Fibroblast of the conjunctiva (primary cell): ENCODE results near the gene C10orf53.
"Not testable (repeated sequence)": the region's sequence is repeated elsewhere in the genome, so short reads cannot be mapped to it uniquely, and the experiment has no call there.

Experiments
- DNase-seq: peaks from one replicate; pipeline ENCODE4 v3.0.0-alpha.2; 2010; ENCODE audit warnings: low read depth

C10orf53 gene

DNA sequence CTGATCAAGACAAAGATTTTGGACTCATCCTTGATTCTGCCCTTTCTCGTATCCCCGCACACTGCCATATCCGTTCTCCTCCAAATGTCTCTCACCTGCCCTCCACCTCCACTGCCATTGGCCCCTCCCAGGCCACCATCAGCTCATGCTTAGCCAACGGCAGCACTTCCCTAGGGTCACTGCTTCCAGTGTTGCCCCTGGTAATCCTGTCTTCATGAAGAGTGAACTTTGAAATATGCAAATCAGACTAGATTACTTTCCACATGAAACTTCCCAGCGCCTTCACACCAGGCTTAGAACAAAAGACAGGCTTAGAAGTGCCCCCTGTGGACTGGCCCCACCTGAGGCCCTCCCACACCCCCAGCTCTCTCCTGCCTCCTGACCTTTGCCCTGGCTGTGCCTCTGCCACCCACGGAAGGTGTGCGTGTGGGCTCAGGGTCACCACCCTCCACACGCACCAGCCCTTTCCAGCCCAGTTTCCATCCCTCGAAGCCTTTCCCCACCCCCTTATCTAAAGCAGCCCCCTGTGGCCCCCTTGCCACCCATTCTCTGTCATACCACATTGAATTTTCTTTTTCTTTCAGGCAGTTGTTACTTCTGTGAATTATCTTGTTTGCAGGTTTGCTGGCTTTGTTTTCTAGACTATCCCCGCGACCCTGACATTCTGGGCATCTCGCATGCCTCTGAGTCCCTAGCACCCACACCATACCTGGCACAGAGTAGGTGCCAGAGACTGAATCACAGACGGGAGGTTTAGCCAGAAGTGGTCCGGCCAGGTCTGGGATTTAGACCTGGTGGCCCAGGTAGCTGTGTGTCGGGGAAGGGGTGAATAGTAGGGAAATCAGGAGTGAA, 26.8 kb upstream of the C10orf53 start:
- DNase-seq, result no peak

DNA sequence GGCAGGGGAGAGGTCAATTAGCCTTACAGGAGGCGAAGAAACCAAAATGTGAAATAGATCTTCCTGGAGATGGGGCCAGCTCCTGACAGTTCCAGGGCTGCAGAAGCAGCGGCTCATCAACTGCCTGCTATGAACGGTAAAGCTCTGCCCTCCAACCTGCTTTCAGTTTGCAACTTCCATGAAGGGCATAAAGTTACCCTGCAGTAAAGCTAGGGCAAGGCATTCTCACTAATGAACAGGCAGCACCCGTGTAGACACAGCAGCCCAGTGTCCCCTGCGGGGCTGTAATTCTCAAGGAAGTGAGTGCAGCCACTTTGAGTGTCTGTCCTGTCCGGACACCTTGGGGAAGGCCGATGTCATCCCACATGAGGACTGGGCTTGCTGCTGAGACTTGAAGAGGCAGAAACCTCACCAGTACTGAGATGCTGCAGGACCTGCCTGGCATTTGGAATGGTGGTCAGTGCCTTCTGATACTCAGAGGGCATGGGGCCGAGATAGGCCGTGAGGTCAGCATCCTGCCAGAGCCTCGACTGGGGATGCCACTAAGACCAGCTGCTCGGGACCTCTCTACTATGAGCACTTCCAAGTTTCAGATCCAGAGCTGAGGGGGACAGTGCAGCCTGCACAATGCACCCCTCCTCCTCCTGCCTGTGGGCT, 26.1 kb upstream of the C10orf53 start:
- DNase-seq, result no peak

DNA sequence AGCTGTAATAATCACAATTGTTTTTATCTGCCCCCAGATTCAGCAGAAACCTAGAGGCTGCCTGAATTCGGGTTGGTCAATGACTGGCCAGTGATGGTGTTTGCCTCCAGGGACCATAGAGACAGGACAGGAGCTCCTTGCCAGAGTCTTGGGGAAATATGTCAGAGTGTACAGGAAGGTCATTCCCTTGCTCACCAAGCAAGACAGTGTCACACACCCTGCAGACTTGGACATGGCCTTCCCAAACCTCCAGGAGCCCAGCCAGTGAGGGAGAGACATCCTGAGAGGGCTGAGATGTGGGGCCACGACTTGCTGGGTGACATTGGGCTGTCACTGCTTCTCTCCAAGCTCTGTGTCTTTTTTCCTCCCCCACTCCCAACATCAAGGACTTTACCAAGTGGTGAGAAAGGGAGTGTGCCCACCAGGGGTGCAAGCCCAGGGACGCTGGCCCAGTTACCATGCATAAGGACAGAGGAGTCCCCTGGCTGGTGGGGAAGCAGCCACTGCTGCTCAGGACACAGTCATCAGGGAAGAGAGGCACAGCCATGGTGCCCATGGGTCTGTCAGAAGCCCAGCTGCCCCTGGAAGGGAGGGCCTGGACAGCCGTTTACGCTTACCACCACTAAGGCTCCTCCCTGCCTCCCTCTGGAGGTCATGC, 25.3 kb upstream of the C10orf53 start:
- DNase-seq, result no peak

DNA sequence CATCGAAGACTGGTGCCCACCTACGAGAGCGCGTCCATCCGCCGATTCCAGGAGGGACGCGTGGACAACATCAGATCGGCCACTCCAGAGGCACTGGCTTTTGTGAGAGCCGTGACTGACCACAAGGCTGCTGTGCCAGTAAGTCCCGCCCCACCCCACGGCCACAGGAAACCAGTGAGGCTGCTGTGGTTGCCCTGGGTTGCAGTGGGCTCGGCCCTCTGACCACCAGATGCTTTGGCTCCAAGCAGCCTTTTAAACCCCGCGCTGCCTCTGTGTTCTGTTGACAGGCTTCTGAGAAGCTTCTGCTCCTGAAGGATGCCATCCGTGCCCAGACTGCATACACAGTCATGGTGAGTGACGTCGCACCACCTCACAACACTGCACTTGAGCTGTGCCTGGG, 24.4 kb upstream of the C10orf53 start:
- no peak for DNase-seq

DNA sequence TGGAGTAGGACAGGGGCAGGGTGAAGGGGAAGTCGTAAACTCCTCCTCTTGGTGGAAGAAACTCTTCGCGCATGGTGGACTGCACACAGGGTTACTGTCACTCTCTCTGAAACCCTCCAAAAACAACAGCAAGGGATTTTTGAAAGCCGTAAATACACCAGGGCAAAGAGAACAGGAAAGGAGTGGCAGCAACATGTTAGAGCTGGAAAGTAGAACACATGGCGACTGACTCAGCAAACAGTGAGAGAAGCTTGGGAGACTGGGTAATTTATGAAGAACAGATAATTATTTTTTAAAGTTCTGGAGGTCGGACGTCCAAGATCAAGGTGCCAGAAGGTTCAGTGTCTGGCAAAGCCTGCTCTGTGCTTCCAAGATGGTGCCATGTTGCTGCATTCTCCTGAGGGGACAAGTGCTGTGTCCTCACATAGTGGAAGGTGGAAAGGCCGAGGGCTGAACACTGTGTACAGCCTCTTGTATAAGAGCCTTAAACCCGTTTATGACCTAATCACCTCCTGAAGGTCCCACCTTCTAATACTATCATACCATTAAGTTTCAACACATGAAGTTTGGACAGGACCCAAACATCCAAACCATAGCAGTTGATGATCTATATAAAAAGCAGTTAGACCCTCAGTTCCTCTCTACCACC, 22.5 kb upstream of the C10orf53 start:
- no peak for DNase-seq

DNA sequence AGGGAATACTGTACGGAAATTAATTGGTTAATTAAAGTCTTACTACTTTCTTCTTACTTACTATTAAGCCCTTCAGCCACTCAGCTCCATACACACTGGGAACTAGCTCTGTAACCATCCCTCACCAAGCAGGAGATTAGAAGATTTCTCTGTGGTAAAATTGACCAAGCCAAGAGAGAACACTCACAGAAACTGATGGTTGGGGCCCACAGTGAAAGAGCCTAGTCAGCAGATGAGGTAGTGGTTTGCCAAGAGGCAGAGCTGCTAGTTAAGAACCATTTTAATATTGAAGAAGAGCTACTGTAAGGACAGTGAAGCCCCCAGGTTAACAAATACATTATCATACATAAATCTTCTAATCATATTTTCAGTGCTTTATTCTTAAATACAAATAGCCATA, 21.8 kb upstream of the C10orf53 start:
- DNase-seq, result no peak

DNA sequence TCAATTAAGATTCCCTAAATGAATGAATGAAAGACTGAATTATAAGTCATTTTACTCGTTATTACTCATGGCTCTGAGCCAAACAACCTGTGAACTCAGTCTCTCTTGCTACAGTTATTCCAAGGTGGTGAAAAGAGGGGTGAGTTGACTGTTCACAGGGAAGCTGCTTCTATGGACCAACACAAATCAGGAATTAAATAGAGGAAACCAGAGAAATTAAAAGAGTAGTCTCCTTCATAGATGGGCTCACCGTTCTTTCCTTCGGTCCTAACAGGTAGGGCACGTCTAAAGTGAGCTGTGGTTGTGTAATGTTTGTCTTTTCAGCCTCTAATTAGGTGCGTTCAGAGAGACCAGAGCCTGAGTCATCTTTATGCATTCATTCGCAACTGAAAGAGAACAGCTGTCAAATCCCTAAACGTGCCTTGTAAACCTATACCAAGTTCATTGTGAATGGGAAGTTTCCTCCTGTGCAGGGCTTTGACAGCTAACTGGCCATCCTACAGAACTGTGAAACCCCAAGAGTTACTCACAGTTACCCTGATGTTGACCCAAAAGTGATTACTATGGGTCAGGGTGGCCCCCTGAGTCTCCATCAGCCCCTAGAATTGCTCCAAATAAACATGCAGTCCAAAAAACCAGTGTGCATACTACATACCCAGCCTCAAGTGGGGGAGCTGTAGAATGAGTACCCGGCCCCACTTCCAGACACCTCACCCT, 18.2 kb upstream of the C10orf53 start:
- DNase-seq, result no peak

DNA sequence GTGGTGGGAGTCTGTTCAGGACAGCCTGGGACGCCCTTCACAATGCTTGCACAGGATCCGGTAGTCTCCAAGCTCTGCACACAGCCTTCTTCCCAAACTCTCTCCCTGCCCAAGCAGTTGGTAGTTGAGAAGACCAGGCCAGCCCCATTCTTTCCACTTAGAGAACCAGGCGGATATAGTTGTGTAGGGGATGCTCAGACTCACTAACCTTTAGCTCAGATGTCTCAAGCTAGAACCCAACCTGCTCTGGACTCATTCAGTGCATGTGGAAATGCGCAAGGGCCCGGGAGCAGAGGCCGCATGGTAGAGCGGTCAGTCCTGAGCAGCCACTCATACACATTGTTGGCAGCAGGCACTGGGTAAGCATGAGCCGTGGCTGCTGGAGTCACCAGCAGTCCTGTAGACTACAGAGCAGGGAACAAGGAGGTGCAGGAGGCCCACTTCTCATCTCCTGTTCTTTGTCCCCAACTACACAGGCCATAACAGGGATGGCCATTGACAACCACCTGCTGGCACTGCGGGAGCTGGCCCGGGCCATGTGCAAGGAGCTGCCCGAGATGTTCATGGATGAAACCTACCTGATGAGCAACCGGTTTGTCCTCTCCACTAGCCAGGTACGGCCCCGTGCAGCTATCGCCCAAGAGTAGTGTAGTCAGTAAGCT, 17.2 kb upstream of the C10orf53 start:
- DNase-seq, result no peak

DNA sequence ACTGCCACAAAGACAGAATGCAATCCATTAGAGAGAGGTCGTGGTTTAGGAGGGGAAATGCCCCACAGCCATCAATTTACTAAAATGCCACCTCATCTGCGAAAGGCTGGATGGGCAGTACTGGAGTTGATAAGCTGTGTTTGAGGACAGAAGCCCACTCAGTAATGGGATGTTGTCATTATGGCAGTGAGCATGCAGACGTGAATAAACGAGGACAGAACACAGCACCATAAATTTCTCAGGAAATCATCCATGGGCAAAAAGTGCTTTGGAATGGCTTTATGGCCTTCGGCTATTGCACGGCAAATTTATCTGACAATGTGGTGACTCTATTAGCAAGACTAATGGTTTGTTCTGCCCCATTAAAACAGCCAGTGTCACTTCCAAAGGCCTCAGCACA, 15.9 kb upstream of the C10orf53 start:
- no peak for DNase-seq

DNA sequence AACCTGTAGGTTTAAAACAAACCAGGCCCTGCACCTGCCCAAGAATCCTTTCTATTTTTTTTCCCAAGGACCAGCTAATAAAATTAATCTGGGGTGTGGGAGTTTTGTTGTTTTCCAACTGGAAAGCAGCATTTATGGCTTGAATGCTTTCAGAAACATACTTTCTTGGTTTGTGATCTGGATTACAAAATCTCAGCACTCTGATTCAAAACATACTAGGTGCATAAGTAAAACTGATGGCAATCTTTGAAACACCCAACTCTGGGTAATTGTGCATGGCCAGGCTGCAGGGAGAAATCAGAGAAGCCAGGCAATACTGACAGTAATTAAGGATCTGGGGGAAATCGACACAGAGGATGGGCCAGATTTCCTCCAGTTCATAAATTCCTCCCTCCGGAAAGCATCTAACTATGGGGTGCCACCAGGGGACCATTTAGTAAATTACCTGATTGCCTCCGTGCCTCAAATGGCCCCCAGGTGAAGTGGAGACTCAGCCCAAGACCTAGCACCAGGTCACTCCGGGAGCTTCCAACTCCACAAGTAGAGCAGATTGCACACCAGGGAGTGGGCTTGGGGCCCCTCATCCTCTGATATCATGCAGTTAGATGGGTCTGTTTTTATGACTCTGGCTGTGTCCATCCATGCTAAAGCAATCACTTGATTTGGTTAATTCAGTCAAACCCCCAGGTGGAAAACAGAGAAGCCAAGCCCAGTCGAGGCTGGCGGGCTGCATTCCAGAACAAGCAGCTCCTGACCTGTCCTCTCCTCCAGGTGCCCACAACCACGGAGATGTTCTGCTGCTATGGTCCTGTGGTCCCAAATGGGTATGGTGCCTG, 15.2 kb upstream of the C10orf53 start:
- DNase-seq, result no peak

DNA sequence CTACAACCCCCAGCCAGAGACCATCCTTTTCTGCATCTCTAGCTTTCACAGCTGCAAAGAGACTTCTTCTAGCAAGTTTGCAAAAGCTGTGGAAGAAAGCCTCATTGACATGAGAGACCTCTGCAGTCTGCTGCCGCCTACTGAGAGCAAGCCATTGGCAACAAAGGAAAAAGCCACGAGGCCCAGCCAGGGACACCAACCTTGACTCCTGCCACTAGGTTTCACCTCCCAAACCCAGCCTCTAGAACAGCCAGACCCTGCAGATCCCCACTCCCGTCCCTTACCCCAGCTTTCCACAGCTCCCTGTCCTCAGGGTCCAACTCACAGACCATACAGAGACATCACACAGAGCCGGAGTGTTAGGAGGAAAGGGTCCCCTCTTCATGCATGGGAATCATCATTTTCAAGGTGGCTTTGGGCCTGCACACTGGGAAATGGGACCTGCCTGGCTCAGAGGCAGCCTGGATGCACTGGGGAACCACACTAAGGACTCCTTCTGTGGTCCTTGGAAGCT, 14.6 kb upstream of the C10orf53 start:
- no peak for DNase-seq

DNA sequence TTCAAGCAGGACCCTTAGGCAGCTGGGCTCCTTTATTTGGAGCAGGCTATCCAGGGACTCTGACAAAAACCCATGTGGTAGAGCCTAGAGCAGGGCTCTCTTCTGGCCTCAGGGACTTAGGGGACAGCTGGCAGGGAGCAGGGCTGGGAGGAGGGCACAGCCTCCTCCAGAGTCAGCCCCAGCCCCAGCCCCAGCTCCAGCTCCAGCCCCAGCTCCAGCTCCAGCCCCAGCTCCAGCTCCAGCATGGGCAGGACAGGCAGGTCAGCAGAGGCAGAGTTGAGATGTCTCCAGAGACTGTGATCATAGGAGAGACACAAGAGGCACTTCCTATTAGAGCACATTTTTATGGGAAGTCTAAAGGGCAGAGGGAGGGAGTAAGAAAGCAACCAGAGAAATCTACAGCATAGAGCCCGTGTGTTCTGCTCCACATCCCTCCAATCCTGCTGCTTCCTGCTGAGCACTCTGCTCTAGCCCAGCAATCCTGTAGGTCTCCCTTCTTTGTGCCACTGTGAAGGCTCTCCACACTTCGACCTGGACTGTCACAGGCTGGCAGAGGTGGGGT, 13.3 kb upstream of the C10orf53 start:
- no peak for DNase-seq

DNA sequence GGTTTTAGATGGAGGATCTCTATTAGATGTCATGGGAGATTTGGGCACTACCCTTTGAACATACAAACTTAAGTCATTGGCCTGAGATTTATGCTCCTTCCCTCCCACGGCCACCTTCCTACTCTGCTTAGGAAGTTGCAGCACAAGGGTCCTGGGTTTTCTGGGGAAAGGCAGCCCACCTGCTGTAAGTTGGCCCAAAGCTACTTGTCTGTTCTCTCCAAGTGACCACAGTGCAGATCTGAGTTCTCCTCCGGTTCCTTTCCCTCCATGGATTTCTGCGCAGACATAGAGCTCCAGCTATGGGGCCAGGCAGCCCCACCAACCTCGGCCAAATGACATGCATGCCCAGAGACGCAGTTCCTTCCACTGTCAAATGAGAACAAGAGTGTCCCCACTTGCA, 12.8 kb upstream of the C10orf53 start:
- DNase-seq, result no peak

DNA sequence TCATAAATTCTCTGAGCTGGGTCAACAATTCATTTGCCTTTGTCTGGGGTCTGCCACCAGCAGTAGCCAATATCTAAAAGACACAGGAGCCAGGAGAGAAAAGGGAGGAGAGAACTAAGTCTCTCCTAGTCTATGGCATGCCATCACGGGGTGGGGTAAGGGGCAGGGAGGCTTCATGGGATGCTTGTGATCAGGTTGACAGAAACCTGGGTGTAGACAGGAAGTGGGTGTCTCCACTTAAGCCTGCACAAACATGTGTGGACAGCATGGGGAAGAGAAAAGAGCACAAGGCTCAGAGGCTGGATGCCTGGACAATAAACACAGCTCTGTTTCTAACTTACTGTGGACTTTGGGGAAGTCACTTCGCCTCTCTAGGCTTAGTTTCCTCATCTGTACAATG, 11.5 kb upstream of the C10orf53 start:
- no peak for DNase-seq

DNA sequence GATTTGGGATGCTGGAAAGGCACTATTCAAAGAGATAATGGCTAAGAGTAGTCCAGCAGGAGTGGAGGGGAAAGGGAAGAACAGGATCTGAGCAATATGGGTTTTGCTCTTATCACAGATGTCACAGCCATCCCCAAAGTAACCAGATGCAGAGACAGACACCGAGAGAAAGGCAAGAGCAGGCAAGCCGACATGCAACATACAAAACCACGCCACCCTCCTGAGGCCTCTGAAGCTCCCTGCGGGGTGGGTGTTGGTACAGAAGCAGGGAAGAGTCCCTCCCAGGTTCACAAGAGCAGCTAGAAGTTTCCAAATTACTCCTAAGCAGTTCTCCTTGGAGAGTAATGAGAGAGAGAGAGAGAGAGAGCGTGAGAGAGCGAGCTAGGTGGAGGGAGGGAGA, 10.8 kb upstream of the C10orf53 start:
- DNase-seq, result no peak

DNA sequence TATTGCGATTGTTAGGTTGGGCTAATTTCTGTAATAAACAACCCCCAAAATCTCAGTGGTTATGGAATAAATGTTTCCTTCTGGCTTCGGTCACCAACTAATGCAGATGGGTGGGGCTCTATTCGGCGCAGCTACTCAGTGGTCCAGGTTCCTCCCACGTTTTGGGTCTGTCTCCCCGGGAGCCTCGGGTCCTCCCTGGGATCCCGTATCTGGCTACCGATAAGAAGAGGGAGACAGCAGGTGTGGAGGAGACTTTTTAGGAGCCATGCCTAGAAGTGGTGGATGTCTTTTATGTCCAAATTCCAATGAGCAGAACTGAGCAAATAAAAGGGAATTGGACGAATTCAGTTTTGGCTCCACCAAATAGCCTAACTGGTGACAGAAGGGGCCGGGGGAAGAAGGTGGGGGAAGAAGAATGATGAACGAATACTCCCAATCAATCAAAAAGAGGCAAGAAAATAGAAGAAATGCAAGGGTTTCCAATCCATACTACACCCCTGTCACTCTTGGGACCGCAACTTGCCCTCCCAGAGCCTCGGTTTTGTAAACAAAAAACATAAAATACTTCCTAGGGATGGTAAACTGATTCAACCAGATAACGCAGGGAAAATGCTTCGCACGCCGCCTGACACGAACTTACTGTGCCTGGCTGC, 498 bp upstream of the C10orf53 start:
- DNase-seq, result no peak

DNA sequence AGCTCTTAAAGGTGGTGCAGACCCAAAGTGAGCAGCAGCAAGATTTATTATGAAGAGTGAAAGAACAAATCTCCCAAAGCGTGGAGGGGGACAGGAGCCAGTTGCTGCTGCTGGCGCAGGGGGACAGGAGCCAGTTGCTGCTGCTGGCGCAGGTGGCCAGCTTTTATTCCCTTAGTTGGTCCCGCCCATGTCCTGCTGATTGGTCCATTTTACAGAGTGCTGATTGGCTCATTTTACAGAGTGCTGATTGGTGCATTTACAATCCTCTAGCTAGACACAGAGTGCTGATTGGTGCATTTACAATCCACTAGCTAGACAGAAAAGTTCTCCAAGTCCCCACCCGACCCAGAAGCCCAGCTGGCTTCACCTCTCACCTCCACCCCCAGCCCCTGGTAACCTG, 3.0 kb downstream of the C10orf53 start:
- DNase-seq, result not testable (repeated sequence)

DNA sequence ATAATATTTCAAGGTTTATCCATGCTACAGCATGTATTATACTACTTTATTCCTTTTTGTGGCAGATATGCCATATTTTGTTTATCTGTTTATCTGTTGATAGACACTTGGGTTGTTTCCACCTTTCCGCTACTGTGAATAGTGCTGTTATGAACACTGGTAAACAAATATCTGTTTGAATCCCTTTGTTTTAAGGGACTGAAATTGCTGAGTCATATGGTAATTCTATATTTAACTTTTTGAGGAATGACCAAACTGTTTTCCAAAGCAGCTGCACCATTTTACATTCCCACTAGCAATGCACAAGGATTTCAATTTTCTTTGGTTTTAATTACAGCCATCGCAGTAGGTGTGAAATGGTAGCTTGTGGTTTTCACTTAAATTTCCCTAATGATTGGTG, 3.4 kb downstream of the C10orf53 start:
- DNase-seq, result no peak

DNA sequence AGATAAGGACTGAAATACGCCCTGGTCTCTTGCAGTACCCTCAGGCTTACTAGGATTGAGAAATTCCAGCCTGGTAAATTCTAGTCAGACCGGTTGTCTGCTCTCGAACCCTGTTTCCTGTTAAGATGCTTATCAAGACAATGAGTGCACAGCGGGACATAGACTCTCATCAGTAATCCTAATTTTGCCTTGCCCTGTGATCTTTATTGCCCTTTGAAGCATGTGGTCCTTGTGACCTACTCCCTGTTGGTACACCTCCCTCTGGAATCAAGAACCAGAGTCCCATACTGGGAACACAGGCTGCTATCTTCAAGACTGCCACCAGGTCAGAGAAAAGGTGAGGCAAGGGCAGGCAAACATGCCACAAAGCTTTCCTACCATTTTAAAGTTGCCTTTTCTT, 7.2 kb downstream of the C10orf53 start:
- no peak for DNase-seq
